ENCODE data around the gene SPRR5.

SPRR5 gene

GRCh38 chr1:152946651-152947256 lies at the start of gene SPRR5:
Gene SPRR5 (plus strand): TSS chr1:152947206. CDS start chr1:152948555, 1,349 bp downstream.
- no peak for DNase-seq

GRCh38 chr1:152899027-152899426 lies 48.0 kb upstream of the SPRR5 start:
- DNase-seq = no peak

- no peak for DNase-seq
Measured at GRCh38 chr1:152899883-152900282, 47.1 kb upstream of the SPRR5 start.

- no peak for DNase-seq
Measured at GRCh38 chr1:152901631-152902030, 45.4 kb upstream of the SPRR5 start.

- no peak for DNase-seq
Measured at GRCh38 chr1:152902636-152903035, 44.4 kb upstream of the SPRR5 start.

GRCh38 chr1:152904688-152905440 lies 42.1 kb upstream of the SPRR5 start:
- no peak for DNase-seq

- DNase-seq = no peak
Measured at GRCh38 chr1:152906023-152906565, 40.9 kb upstream of the SPRR5 start.

GRCh38 chr1:152907686-152908601 lies 39.1 kb upstream of the SPRR5 start, which contains the start of gene IVL:
Gene IVL (plus strand): TSS chr1:152908546. CDS start chr1:152909798, 1,252 bp downstream.
- DNase-seq = no peak

GRCh38 chr1:152909206-152909605 lies 37.8 kb upstream of the SPRR5 start:
- DNase-seq = no peak

GRCh38 chr1:152912471-152912870 lies 34.5 kb upstream of the SPRR5 start:
- DNase-seq = no peak

GRCh38 chr1:152912900-152913299 lies 34.1 kb upstream of the SPRR5 start:
- DNase-seq = no peak

GRCh38 chr1:152917794-152918193 lies 29.2 kb upstream of the SPRR5 start:
- DNase-seq = no peak

- DNase-seq = no peak
Measured at GRCh38 chr1:152919071-152919470, 27.9 kb upstream of the SPRR5 start.

- no peak for DNase-seq
Measured at GRCh38 chr1:152924191-152924590, 22.8 kb upstream of the SPRR5 start.

GRCh38 chr1:152926091-152926490 lies 20.9 kb upstream of the SPRR5 start:
- DNase-seq = no peak

GRCh38 chr1:152928671-152929070 lies 18.3 kb upstream of the SPRR5 start:
- no peak for DNase-seq

GRCh38 chr1:152932170-152932811 lies 14.7 kb upstream of the SPRR5 start:
- DNase-seq = no peak

GRCh38 chr1:152933196-152933595 lies 13.8 kb upstream of the SPRR5 start:
- DNase-seq = no peak

- DNase-seq = no peak
Measured at GRCh38 chr1:152940614-152941013, 6.4 kb upstream of the SPRR5 start.

GRCh38 chr1:152941037-152941711 lies 5.8 kb upstream of the SPRR5 start:
- DNase-seq = no peak

- no peak for DNase-seq
Measured at GRCh38 chr1:152942161-152942560, 4.8 kb upstream of the SPRR5 start.

- DNase-seq = no peak
Measured at GRCh38 chr1:152946248-152946647, 758 bp upstream of the SPRR5 start.

Measured in SIG-M5 (cell line).